ENCODE results near the gene HYKK.
"Not testable (repeated sequence)": the region's sequence is repeated elsewhere in the genome, so short reads cannot be mapped to it uniquely, and the experiment has no call there.

The HYKK gene

DNA sequence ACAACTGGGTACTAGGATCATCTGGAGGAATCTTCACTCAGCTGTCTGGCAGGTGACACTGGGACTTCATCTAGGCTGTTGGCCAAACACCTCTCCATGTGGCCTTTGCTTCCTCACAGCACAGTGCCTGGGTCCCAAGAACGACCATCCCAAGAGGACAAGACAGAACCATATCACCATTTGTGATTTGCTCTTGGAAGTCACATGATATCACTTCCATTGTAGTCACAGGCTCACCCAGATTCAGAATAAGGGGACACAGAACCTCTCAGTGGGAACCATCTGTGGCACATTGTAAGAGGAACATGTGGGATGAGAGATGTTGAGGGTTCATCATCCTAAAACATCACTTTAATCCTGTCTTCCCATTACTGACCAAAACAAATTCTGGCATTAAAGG is 31.0 kb downstream of the HYKK start:
- Histone ChIP-seq H3K4me3 (no peak overlapping the region), H3K27ac (no peak overlapping the region)

GRCh38 chr15:78539464-78540140 is 32.2 kb downstream of the HYKK start:
- Histone ChIP-seq H3K27ac (peak overlapping the region; percentile 85 to 98 (median 93)), H3K4me3 (peak overlapping the region; percentile 59 to 97 (median 77))

DNA sequence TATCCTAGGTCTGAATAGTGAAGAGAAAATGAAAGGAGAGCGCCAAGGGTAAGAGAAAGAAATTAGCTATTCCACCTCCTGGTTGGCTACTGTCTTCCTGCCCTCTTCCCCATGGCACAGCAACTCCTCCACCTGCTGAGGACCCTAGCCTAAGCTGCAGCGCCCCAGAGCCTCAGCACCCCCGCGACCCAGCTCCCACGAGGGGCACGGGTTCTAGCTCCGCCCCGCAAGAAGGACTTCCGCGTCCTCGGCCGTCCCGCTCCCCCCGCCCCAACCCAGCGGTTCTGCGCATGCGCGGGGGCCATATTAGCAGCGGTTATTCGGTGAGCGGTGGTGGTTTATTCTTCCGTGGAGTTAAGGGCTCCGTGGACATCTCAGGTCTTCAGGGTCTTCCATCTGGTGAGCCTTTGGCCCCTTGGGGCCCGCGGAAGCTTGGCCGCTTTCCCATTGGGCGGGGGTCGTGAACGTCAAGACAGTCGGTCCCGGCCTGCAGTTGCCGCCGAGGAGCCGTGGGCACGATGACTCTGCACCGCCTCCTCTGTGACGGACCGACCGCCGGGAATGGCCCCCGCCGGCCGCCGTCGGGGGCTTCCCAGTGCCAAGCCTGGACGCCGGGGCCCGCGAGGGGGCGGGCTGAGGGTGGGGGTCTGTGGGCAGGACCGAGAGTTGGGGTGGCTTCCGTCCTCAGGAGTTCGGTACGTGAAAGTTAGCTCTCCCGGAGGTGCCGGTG is 32.9 kb downstream of the HYKK start, which contains the start of gene PSMA4:
Gene PSMA4 (plus strand): TSS at position 304 of the 730 bp plus-strand sequence. CDS start 1,484 bp downstream, outside the sequence.
- Histone ChIP-seq H3K4me3 (peak within 1 kb of the TSS; percentile 59 to 97 (median 77)), H3K27ac (peak within 1 kb of the TSS; percentile 85 to 98 (median 93))

DNA sequence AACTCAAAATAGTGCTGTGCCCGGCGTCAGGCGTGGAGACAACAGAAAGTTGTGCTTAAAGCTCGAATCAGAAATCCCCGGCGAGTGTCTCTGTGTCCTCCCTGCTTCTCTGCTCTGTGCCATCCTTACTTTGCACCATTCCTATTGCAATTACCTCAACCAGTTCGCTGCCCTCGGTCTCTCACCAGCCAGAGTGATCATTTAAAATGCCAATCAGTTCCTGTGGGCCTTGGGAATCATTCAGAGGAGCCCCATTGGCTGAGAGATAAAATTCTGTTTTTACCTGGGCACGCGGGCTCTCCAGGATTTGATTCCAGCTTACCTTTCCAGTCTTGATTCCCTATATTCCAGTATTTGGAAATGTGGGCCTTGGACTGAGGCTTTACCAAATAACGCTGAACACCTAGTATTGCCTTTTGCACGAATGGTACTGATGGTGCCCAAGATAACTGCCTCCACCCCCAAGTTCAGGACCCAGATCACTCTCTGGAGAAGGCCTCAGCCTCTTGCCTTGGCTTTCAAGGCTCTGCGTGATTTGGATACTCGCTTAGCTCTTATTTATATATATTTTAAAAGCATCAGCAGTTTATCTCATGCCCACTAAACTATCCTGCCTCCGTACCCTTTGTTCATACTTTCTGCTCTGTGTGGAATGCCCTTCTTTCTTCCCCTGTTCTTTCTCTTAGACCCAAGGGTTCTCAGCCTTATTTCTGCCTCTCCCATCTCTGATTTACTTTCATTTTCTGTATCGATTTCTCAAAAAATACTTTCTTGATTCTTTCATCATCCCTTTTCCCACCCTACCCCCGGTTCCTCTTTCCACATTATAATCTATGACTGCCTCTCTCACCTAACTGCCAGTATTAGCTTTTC is 33.7 kb downstream of the HYKK start:
- Histone ChIP-seq H3K4me3 (peak overlapping the region; percentile 59 to 97 (median 77)), H3K27ac (peak overlapping the region; percentile 85 to 98 (median 93))

- H3K4me3 ChIP-seq = peak overlapping the region; percentile 59 to 97 (median 77)
- peak overlapping the region in 12 of 21 experiments; percentile 90 to 98 (median 94) for H3K27ac ChIP-seq
Measured at GRCh38 chr15:78541744-78542034, 34.3 kb downstream of the HYKK start.

- Histone ChIP-seq H3K4me3 (no peak overlapping the region), H3K27ac (no peak overlapping the region)
Measured at GRCh38 chr15:78542647-78543046, 35.3 kb downstream of the HYKK start.

- no peak overlapping the region for H3K27ac ChIP-seq
- no peak overlapping the region for H3K4me3 ChIP-seq
Measured at GRCh38 chr15:78550194-78550593, 42.8 kb downstream of the HYKK start.

GRCh38 chr15:78550815-78551214 is 43.4 kb downstream of the HYKK start:
- no peak overlapping the region for H3K4me3 ChIP-seq
- H3K27ac ChIP-seq = no peak overlapping the region

DNA sequence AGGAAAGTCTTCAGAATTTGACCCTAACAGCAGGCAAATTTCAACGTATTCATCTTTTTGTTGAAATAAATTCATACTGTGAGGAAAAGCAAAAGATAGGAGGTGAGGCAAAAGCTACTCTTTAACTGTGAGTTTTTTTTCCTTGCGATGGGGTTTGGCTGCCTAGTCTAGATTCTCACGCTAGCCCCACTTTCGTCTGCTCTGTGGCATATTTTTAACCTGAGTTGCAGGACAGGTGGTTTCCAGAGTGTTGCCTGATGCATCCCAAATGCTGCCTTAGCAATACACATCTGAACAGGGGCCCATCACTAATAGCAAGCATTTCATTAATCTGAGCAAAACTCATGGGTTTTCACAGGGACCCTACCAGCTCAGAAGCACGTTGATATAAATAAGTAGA is 44.5 kb downstream of the HYKK start:
- no peak overlapping the region for H3K27ac ChIP-seq
- no peak overlapping the region for H3K4me3 ChIP-seq

GRCh38 chr15:78552597-78552996 is 45.2 kb downstream of the HYKK start:
- Histone ChIP-seq H3K27ac (no peak overlapping the region), H3K4me3 (no peak overlapping the region)

DNA sequence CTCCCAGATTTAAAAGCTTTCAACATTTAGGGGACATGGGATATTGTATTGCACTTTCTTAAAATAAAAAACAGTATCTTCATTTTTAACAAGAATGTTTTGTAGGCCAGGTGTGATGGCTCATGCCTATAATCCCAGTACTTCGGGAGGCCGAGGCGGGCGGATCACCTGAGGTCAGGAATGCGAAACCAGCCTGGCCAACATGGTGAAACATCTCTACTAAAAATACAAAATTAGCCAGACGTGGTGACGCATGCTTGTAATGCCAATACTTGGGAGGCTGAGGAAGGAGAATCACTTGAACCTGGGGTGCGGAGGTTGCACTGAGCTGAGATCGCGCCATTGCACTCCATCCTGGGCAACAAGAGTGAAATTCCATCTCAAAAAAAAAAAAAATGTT is 52.8 kb downstream of the HYKK start:
- not testable (repeated sequence) for H3K27ac ChIP-seq

DNA sequence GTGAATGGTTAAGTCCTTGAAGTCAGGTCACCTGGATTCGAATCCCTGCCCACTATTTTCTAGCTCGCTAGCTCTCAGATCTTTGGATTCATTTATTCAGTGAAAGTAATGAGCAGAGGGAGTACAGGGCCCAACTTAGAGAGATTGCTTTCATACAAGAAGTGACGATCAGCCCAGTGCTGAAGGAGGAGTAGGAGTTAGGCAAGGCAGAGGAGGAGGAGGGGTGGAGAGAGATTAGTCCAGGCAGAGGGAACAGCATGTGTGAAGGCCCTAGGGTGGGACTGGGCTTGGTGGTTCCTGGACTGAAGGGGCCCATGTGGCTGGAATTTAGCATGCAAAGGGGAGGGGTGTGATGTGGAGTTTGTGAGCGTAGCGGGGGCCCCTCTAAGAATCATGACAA is 54.1 kb downstream of the HYKK start:
- Histone ChIP-seq H3K27ac (no peak overlapping the region), H3K4me3 (no peak overlapping the region)

More for the DNA sequence above, 52.8 kb downstream of the HYKK start:
- H3K4me3 ChIP-seq = not testable (repeated sequence)

GRCh38 chr15:78563092-78563491 is 55.7 kb downstream of the HYKK start:
- H3K27ac ChIP-seq = no peak overlapping the region

DNA sequence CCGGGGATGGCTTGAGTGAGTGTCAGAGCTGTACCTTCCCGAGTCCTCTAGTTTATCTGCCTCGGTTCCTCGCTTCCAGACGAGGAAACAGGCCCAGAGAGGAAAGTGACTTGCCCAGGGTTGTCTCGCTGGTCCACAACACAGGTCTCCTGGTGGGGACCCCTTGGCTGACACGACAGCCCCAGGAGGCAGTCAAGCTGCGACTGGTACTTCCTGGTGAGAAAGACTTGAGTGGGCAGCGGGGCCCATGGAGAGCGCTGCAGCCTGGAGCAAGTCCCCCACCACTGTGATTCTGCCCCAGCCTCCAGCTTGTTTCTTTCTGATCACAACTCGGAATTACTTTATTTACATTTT is 57.3 kb downstream of the HYKK start:
- Histone ChIP-seq H3K4me3 (peak overlapping the region in 5 of 7 experiments; percentile 36 to 64 (median 51)), H3K27ac (peak overlapping the region in 1 of 21 experiments; percentile 35)

More at GRCh38 chr15:78563092-78563491, 55.7 kb downstream of the HYKK start:
- H3K4me3 ChIP-seq = no peak overlapping the region

GRCh38 chr15:78565097-78565950 is 57.9 kb downstream of the HYKK start, which contains the start of gene CHRNA5:
TSS of gene CHRNA5 (plus strand) at chr15:78565520. CDS start at chr15:78565720, 200 bp downstream.
- peak within 1 kb of the TSS in 4 of 21 experiments; percentile 16 to 37 (median 32) for H3K27ac ChIP-seq
- peak within 1 kb of the TSS; percentile 36 to 64 (median 47) for H3K4me3 ChIP-seq

GRCh38 chr15:78565951-78566774 is 58.8 kb downstream of the HYKK start:
- H3K4me3 ChIP-seq = peak overlapping the region; percentile 36 to 64 (median 47)
- H3K27ac ChIP-seq = peak overlapping the region in 2 of 21 experiments; percentile 16 to 37

DNA sequence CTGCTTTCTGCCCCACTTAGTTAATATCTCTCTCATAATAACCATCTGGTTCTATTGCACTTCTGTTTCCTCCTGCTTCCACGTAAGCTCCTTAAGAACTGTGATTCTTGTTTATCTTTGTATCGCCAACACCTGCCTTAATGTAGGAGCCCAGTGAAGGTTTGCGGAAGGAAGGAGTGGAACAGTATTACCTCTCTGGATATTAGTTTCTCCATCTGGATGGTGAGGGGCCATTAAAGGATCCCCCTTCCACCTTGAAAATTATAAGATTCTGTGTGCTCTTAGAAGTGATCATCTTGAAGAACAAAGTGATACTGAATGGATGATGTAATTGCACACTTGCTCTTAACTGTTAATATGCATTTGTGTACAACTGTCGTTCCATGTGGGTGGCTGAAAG is 60.2 kb downstream of the HYKK start:
- H3K27ac ChIP-seq = no peak overlapping the region
- no peak overlapping the region for H3K4me3 ChIP-seq

GRCh38 chr15:78570710-78571109 is 63.3 kb downstream of the HYKK start:
- H3K4me3 ChIP-seq = no peak overlapping the region

More at GRCh38 chr15:78570710-78571109, 63.3 kb downstream of the HYKK start:
- H3K27ac ChIP-seq = no peak overlapping the region

Measured in skin epidermis (tissue), 12 donors.